Panc1 (cell line): ENCODE results near the gene CNTN4.

Experiments used
- POLR2AphosphoS5 ChIP-seq: IDR thresholded peaks from 2 replicates; pipeline ENCODE4 v1.6.1; 2012; ENCODE audit warnings: mild to moderate bottlenecking, low read depth, low read length, moderate library complexity
- TF ChIP-seq, protein P1 (sequence below): fragments of 450-650 bp; IDR thresholded peaks from 2 replicates; pipeline ENCODE4 v1.5.1; 2017; ENCODE audit warnings: mild to moderate bottlenecking

DNA sequence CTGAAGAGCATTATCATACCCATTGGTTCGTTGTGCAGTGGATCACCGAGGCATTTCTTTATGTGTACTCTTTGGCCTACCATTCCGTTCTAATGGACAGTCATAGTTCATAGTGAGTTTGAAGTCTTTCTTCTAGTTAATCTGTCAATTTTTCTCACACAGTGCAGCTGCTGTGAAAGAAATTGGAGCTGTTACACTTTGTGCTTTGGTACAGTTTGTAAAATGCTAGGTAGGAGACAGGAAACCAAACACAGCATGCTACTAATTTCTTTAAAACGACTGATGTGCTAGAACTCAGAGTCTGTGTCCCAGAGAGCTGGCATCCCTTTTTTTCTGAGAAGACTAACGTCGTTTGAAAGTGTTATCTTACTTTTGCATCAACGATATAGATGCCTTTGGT is 218.9 kb downstream of the CNTN4 start:
- TF ChIP-seq, protein P1, sequence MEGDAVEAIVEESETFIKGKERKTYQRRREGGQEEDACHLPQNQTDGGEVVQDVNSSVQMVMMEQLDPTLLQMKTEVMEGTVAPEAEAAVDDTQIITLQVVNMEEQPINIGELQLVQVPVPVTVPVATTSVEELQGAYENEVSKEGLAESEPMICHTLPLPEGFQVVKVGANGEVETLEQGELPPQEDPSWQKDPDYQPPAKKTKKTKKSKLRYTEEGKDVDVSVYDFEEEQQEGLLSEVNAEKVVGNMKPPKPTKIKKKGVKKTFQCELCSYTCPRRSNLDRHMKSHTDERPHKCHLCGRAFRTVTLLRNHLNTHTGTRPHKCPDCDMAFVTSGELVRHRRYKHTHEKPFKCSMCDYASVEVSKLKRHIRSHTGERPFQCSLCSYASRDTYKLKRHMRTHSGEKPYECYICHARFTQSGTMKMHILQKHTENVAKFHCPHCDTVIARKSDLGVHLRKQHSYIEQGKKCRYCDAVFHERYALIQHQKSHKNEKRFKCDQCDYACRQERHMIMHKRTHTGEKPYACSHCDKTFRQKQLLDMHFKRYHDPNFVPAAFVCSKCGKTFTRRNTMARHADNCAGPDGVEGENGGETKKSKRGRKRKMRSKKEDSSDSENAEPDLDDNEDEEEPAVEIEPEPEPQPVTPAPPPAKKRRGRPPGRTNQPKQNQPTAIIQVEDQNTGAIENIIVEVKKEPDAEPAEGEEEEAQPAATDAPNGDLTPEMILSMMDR = no peak
- TF ChIP-seq POLR2AphosphoS5 = no peak
